Caco-2 (cell line): ENCODE data around the gene NUAK1. TPM values are rescaled to one million over a fixed set of nuclear protein-coding genes. Genes with fewer than 3 reads are reported as not detected.

Experiments used
- BruUV-seq: library from RNA; stranded (reverse); fragments of 400-500 nt; replicated peaks from 2 replicates; lab custom pipeline; 2021; lab: Mats Ljungman, UMichigan
- CTCF ChIA-PET: fragments of 300-600 bp; sonication (Branson Sonifier 250); formaldehyde crosslinking; loops from one replicate; lab custom pipeline; 2022; ENCODE audit warnings: antibody characterized with exemption; lab: Charles Lee
- POLR2A ChIA-PET: fragments of 300-600 bp; sonication (Branson Sonifier 250); formaldehyde crosslinking; loops from one replicate; lab custom pipeline; 2022; ENCODE audit warnings: antibody characterized with exemption; lab: Charles Lee
- DNase-seq, 2 experiments: peaks; one replicate each; pipeline versions ENCODE4 v3.0.0 to v3.0.0-alpha.2; 2020 to 2022
- H3K27me3 ChIP-seq: replicated peaks from 2 replicates; pipeline ENCODE4 v1.6.0; 2011; ENCODE audit warnings: low read length; ENCODE audit not compliant: control insufficient read depth, insufficient read depth
- H3K36me3 ChIP-seq: 2 replicates; pipeline ENCODE4 v1.5.1; 2011; ENCODE audit warnings: low read length; ENCODE audit not compliant: control insufficient read depth, insufficient read depth
- H3K4me1 ChIP-seq: fragments of 250-450 bp; sonication (Bioruptor Pico); 2 replicates; pipeline ENCODE4 v1.5.1; 2020; ENCODE audit warnings: mild to moderate bottlenecking
- H3K4me3 ChIP-seq: 2 replicates; pipeline ENCODE4 v1.5.1; 2011; ENCODE audit warnings: low read depth, mild to moderate bottlenecking, control low read depth, low read length
- H3K9me3 ChIP-seq: fragments of 250-450 bp; sonication (Bioruptor Pico); 2 replicates; pipeline ENCODE4 v1.5.1; 2020; ENCODE audit warnings: mild to moderate bottlenecking, moderate library complexity
- H3K27ac Mint-ChIP-seq: one replicate; pipeline ENCODE4 v1.8.0; 2022; ENCODE audit warnings: mixed read lengths; ENCODE audit not compliant: unreplicated experiment
- H3K27me3 Mint-ChIP-seq: one replicate; pipeline ENCODE4 v1.8.0; 2022; ENCODE audit warnings: mixed read lengths; ENCODE audit not compliant: insufficient read depth, unreplicated experiment
- H3K36me3 Mint-ChIP-seq: one replicate; pipeline ENCODE4 v1.8.0; 2022; ENCODE audit warnings: mild to moderate bottlenecking, mixed read lengths; ENCODE audit not compliant: insufficient read depth, unreplicated experiment
- H3K4me1 Mint-ChIP-seq: one replicate; pipeline ENCODE4 v1.8.0; 2022; ENCODE audit warnings: low read depth, mixed read lengths; ENCODE audit not compliant: unreplicated experiment
- H3K4me3 Mint-ChIP-seq: one replicate; pipeline ENCODE4 v1.8.0; 2022; ENCODE audit warnings: mild to moderate bottlenecking, moderate library complexity, mixed read lengths; ENCODE audit not compliant: unreplicated experiment
- H3K9me3 Mint-ChIP-seq: one replicate; pipeline ENCODE4 v1.8.0; 2022; ENCODE audit warnings: mixed read lengths; ENCODE audit not compliant: unreplicated experiment
- CTCF ChIP-seq, 2 experiments: fragments of 200-600 bp in 1 of 2; IDR thresholded peaks; 1 replicate in 1 of 2; 2 replicates in 1 of 2; pipeline versions ENCODE4 v1.5.1 to v1.8.0; 2011 to 2022; ENCODE audit warnings: antibody characterized with exemption in 1 of 2, control low read depth in 1 of 2, inconsistent platforms in 1 of 2, low read depth in 1 of 2, low read length in 1 of 2, mild to moderate bottlenecking in 1 of 2, moderate library complexity in 1 of 2; ENCODE audit not compliant: insufficient read depth in 1 of 2, severe bottlenecking in 1 of 2, unreplicated experiment in 1 of 2
- intact Hi-C: fragments of 100-400 bp; cut with micrococcal nuclease; formaldehyde crosslinking; loops from one replicate; pipeline ENCODE4 v1.10.0; 2022; ENCODE audit not compliant: unreplicated experiment
- total RNA-seq: library from RNA; stranded (reverse); gene quantifications from 2 replicates; pipeline ENCODE4 v1.2.3, GENCODE V29; 2022

The NUAK1 gene
- total RNA-seq, 1 experiment from 2014 or later: 3.7 TPM

GRCh38 chr12:106154751-106155273 is 16.1 kb upstream of the NUAK1 start:
- no peak for DNase-seq
- Mint-ChIP-seq H3K27ac (no peak overlapping the region), H3K4me3 (no peak overlapping the region), H3K4me1 (no peaks in the 10 kb centered on the region), H3K27me3 (no peaks in the 10 kb centered on the region), H3K36me3 (no peaks in the 10 kb centered on the region), H3K9me3 (no peaks in the 10 kb centered on the region)
- Histone ChIP-seq H3K9me3 (no peaks in the 10 kb centered on the region), H3K4me3 (no peak overlapping the region), H3K36me3 (no peaks in the 10 kb centered on the region), H3K4me1 (no peaks in the 10 kb centered on the region), H3K27me3 (no peaks in the 10 kb centered on the region)
- ChIA-PET CTCF (no interaction called here), POLR2A (no interaction called here)
- intact Hi-C loops: no loop called here
- no TSS peak for BruUV-seq
- TF ChIP-seq CTCF (IDR thresholded peaks at IDR 0.05; ENCODE audit: insufficient read depth in 1 of 2, low read depth in 1 of 2, low read length in 1 of 2, severe bottlenecking in 1 of 2, unreplicated experiment in 1 of 2): no peak

- no peaks in the 10 kb centered on the region for H3K36me3 Mint-ChIP-seq
- no peaks in the 10 kb centered on the region for H3K9me3 Mint-ChIP-seq
- intact Hi-C loops: no loop called here
- DNase-seq: no peak
- H3K27me3 Mint-ChIP-seq: no peaks in the 10 kb centered on the region
- Histone ChIP-seq H3K36me3 (no peaks in the 10 kb centered on the region), H3K9me3 (no peaks in the 10 kb centered on the region), H3K4me1 (no peaks in the 10 kb centered on the region), H3K27me3 (no peaks in the 10 kb centered on the region), H3K4me3 (no peak overlapping the region)
- no TSS peak for BruUV-seq
- POLR2A ChIA-PET: no interaction called here
- CTCF ChIA-PET: interaction anchor here (0.6 kb wide), 1 partner anchor 822 kb away, joined by 3 read pairs; the partner anchor contains the start of gene C12orf75
- no peak overlapping the region for H3K4me3 Mint-ChIP-seq
- H3K27ac Mint-ChIP-seq: no peak overlapping the region
- H3K4me1 Mint-ChIP-seq: no peaks in the 10 kb centered on the region
- no peak for TF ChIP-seq CTCF (IDR thresholded peaks at IDR 0.05; ENCODE audit: insufficient read depth in 1 of 2, low read depth in 1 of 2, low read length in 1 of 2, severe bottlenecking in 1 of 2, unreplicated experiment in 1 of 2)
These were observed 13.6 kb upstream of the NUAK1 start for GRCh38 chr12:106152334-106152733.

- Mint-ChIP-seq H3K4me1 (peaks cover 5% of the 10 kb centered on the region), H3K4me3 (no peak overlapping the region), H3K27me3 (no peaks in the 10 kb centered on the region), H3K27ac (no peak overlapping the region), H3K9me3 (no peaks in the 10 kb centered on the region), H3K36me3 (no peaks in the 10 kb centered on the region)
- Histone ChIP-seq H3K4me1 (no peaks in the 10 kb centered on the region), H3K27me3 (no peaks in the 10 kb centered on the region), H3K36me3 (no peaks in the 10 kb centered on the region), H3K9me3 (no peaks in the 10 kb centered on the region), H3K4me3 (no peak overlapping the region)
- POLR2A ChIA-PET: no interaction called here
- no TSS peak for BruUV-seq
- no peak for DNase-seq
- intact Hi-C loops: no loop called here
- TF ChIP-seq CTCF (IDR thresholded peaks at IDR 0.05; ENCODE audit: insufficient read depth in 1 of 2, low read depth in 1 of 2, low read length in 1 of 2, severe bottlenecking in 1 of 2, unreplicated experiment in 1 of 2): no peak
- CTCF ChIA-PET: interaction anchor here (0.6 to 0.7 kb wide), 2 partner anchors 32 to 60 kb away, joined by 3 read pairs; no protein-coding TSS in a partner anchor
These were observed 11.8 kb upstream of the NUAK1 start for GRCh38 chr12:106150555-106150954.
